Stimulated activated CD4-positive, alpha-beta T cell treated with anti-CD3 and anti-CD28 coated beads, Interleukin-4, amount 100 ng/mL, for 48 hours (primary cell): ENCODE measurements around the gene SCARB1.

Source experiments
- DNase-seq, 2 donors: peaks; one replicate each; pipeline ENCODE4 v3.0.0-alpha.2; 2020; ENCODE audit warnings: low read depth in 2 of 2

The SCARB1 gene

GRCh38 chr12:124821252-124822200 lies 42.1 kb downstream of the SCARB1 start:
- no peak for DNase-seq

GRCh38 chr12:124820199-124820598 lies 43.5 kb downstream of the SCARB1 start:
- no peak for DNase-seq

GRCh38 chr12:124819525-124819924 lies 44.1 kb downstream of the SCARB1 start:
- no peak for DNase-seq

GRCh38 chr12:124819080-124819479 lies 44.6 kb downstream of the SCARB1 start:
- DNase-seq: no peak

- DNase-seq: no peak
Measured at GRCh38 chr12:124817076-124818000, 46.3 kb downstream of the SCARB1 start.

- no peak for DNase-seq
Measured at GRCh38 chr12:124816295-124816854, 47.3 kb downstream of the SCARB1 start.

GRCh38 chr12:124814741-124815613 lies 48.7 kb downstream of the SCARB1 start:
- DNase-seq: no peak

GRCh38 chr12:124813782-124814181 lies 49.9 kb downstream of the SCARB1 start:
- no peak for DNase-seq

- no peak for DNase-seq
Measured at GRCh38 chr12:124812979-124813378, 50.7 kb downstream of the SCARB1 start.

GRCh38 chr12:124812356-124812755 lies 51.3 kb downstream of the SCARB1 start:
- DNase-seq: no peak

GRCh38 chr12:124811633-124812032 lies 52.0 kb downstream of the SCARB1 start:
- no peak for DNase-seq

- no peak for DNase-seq
Measured at GRCh38 chr12:124809878-124810277, 53.8 kb downstream of the SCARB1 start.

- no peak for DNase-seq
Measured at GRCh38 chr12:124809391-124809790, 54.3 kb downstream of the SCARB1 start.

- no peak for DNase-seq
Measured at GRCh38 chr12:124808272-124808671, 55.4 kb downstream of the SCARB1 start.

- no peak for DNase-seq
Measured at GRCh38 chr12:124805876-124806668, 57.6 kb downstream of the SCARB1 start.

- no peak for DNase-seq
Measured at GRCh38 chr12:124805050-124805449, 58.6 kb downstream of the SCARB1 start.

- DNase-seq: no peak
Measured at GRCh38 chr12:124804011-124804621, 59.5 kb downstream of the SCARB1 start.

- no peak for DNase-seq
Measured at GRCh38 chr12:124802361-124802760, 61.3 kb downstream of the SCARB1 start.

- no peak for DNase-seq
Measured at GRCh38 chr12:124800506-124800905, 63.2 kb downstream of the SCARB1 start.

- no peak for DNase-seq
Measured at GRCh38 chr12:124797321-124797720, 66.3 kb downstream of the SCARB1 start.
